Lower leg skin (tissue), 4 donors: ENCODE measurements around the gene FGB. TPM values are rescaled to one million over a fixed set of nuclear protein-coding genes. Genes with fewer than 3 reads are reported as not detected.

Source experiments
- DNase-seq, 2 donors: peaks; one replicate each; pipeline ENCODE4 v3.0.0-alpha.2; 2019; ENCODE audit warnings: low spot score in 2 of 2
- H3K4me3 ChIP-seq: fragments of 200-600 bp; sonication (generic); 2 replicates; pipeline ENCODE4 v1.5.1; 2017; ENCODE audit warnings: mild to moderate bottlenecking, low read depth; ENCODE audit not compliant: poor library complexity, severe bottlenecking
- CTCF ChIP-seq, 3 donors: fragments of 450-650 bp; IDR thresholded peaks; one replicate each; pipeline ENCODE4 v1.5.1; 2016; ENCODE audit warnings: antibody characterized with exemption in 3 of 3, mild to moderate bottlenecking in 3 of 3, moderate library complexity in 2 of 3
- POLR2A ChIP-seq, 2 donors: fragments of 450-650 bp; IDR thresholded peaks; one replicate each; pipeline ENCODE4 v1.6.1; 2016 to 2017; ENCODE audit warnings: antibody characterized with exemption in 2 of 2, mild to moderate bottlenecking in 1 of 2, moderate library complexity in 1 of 2
- WGBS, 2 donors: methylation state at CpG; one replicate each; pipeline ENCODE4 v1.1.5; 2018; 5-methylcytosine and 5-hydroxymethylcytosine counted together
- intact Hi-C: fragments of 100-400 bp; cut with DNase I; formaldehyde crosslinking; loops from one replicate; pipeline ENCODE4 v1.15.0; 2023; ENCODE audit warnings: low total_unique reads
- total RNA-seq, 4 donors: library from RNA; depleted of rRNA; stranded (reverse); fragments of >200 nt; gene quantifications; one replicate each; pipeline ENCODE4 v1.1.0, GENCODE V29; 2016

FGB gene
- total RNA-seq, 4 donors from 2014 or later, result not detected

DNA sequence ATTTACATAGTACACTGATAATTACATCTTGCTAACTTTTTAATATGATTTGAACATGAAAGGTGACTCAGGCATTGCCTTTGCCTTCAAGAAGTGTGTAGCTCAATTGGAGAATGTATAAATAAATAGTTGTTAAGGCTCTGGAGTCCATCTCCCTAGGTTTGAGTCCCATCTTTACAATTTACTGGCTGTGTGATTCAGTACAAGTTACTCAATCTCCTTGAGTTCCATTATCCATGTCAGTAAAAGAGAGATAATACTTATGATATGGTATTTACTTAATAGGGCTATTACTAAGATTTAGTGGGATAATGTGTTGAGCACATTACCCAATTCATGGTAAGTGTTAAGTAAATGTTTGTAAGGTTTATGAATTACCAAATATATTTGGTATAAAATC lies 51.5 kb downstream of the FGB start:
- no peak for DNase-seq
- intact Hi-C loops, result no loop called here
- H3K4me3 ChIP-seq, result no peak overlapping the region
- TF ChIP-seq CTCF (IDR thresholded peaks at IDR 0.05) (no peak), POLR2A (IDR thresholded peaks at IDR 0.05) (no peak)

DNA sequence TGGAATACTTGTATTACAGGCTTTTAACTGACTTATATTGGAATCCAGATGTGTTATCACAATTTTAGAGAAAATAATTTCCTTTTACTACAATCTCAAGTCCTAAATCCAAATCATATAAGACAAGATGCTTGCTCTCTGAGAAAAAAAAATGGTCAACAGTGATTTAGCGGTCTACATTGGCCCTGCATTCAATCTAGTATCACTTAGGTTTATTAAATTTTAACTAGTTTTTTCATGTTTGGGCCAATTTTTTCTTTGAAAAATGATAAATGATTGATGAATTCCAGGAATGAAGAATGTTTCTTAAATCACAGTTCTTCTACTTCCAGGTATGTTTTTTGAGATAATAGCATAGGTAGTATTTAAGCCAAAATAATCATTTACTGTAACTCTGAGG lies 52.4 kb downstream of the FGB start:
- no peak overlapping the region for H3K4me3 ChIP-seq
- intact Hi-C loops, result no loop called here
- no peak for TF ChIP-seq CTCF (IDR thresholded peaks at IDR 0.05)
- no peak for TF ChIP-seq POLR2A (IDR thresholded peaks at IDR 0.05)
- DNase-seq, result no peak
- WGBS, 2 donors, result 84 to 91% methylated on average over 1 of the region's 1 CpG

- TF ChIP-seq POLR2A (IDR thresholded peaks at IDR 0.05) (no peak), CTCF (IDR thresholded peaks at IDR 0.05) (no peak)
- H3K4me3 ChIP-seq, result no peak overlapping the region
- DNase-seq, result no peak
- WGBS, 2 donors, result 57 to 65% methylated on average over 4 of the region's 4 CpGs
- intact Hi-C loops, result no loop called here
Measured at GRCh38 chr4:154616287-154616686, 53.5 kb downstream of the FGB start.

GRCh38 chr4:154616731-154617130 lies 53.9 kb downstream of the FGB start:
- no peak for TF ChIP-seq CTCF (IDR thresholded peaks at IDR 0.05)
- no peak for TF ChIP-seq POLR2A (IDR thresholded peaks at IDR 0.05)
- DNase-seq, result no peak
- 22 to 37% methylated on average over 2 of the region's 2 CpGs for WGBS, 2 donors
- intact Hi-C loops, result no loop called here
- H3K4me3 ChIP-seq, result no peak overlapping the region

DNA sequence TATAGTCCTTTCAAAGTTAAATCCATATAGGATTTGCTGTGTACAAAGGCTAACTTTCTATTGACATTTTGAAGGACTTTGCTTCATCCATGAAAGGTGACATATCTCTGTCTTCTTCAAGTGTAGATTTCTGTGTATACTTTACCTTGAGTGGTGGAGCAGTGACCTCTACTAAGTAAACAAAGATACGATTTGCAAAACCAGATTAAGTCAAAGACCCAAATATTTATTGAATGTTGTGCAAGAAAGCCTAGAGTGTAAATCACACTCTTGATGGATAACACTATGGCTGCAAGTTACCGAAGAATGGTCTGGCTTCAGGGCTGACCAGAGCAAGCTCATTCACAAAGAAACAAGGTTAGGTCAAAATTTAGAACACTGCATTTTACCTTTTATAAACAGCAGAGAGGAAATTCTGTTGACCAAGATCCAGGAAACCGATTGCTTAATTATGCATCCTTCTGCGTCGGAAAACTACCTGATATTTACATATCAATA lies 55.1 kb downstream of the FGB start:
- no peak overlapping the region for H3K4me3 ChIP-seq
- DNase-seq, result no peak
- TF ChIP-seq CTCF (IDR thresholded peaks at IDR 0.05), result no peak
- TF ChIP-seq POLR2A (IDR thresholded peaks at IDR 0.05), result no peak
- WGBS, 2 donors, result 60 to 74% methylated on average over 5 of the region's 5 CpGs
- intact Hi-C loops, result no loop called here

DNA sequence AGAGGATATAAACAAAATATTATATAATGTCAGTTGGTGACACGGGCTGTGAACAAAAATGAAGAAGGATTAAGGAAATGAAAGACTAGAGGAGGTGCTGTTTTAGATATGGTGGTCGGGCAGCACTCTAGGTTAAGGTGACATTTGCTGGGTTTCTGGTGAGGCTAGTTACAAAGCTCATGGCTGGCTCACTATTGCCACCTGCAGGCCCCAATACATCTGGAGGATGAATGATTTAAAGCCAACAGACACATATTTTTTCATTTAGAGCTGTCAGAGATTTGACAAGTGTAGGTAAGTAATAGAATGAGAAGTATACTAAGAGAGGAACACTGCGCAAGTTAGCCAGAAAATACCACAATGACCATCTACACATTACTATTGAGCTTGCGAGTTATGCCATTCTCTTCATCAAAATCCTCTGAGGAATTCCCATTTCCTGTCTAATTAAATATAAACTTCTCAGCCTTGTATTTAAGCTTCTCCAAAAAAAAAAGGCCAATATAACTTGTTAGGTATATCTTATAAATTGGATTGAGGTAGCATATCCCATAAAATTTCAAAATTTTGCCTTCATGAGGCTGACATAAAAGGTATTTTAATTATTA lies 56.0 kb downstream of the FGB start:
- intact Hi-C loops, result no loop called here

More for the DNA sequence above, 56.0 kb downstream of the FGB start:
- H3K4me3 ChIP-seq, result no peak overlapping the region
- TF ChIP-seq POLR2A (IDR thresholded peaks at IDR 0.05), result no peak
- 35 to 46% methylated on average over 4 of the region's 4 CpGs for WGBS, 2 donors
- no peak for DNase-seq
